Stimulated activated naive B cell treated with anti-CD40 and anti-IgM and Interleukin-4, amounts not matched to agents 10 μg/mL and 1 μg/mL and 100 μg/mL, for 72 hours (primary cell): ENCODE results near the gene MYH6.

ENCODE experiments used
- ATAC-seq, 2 donors: fragments of 150-1000 bp; cut with Tn5 transposase; replicated peaks; 2 replicates each; pipeline ENCODE4 v1.10.0; 2021; ENCODE audit warnings: moderate library complexity in 1 of 2
- DNase-seq: peaks from one replicate; pipeline ENCODE4 v3.0.0; 2021
- H3K27ac Mint-ChIP-seq: one replicate; pipeline ENCODE4 v1.8.0; 2022; ENCODE audit warnings: mild to moderate bottlenecking, mixed read lengths
- H3K27me3 Mint-ChIP-seq, 2 donors: one replicate each; pipeline ENCODE4 v1.8.0; 2022; ENCODE audit warnings: mixed read lengths in 2 of 2
- H3K36me3 Mint-ChIP-seq, 2 donors: one replicate each; pipeline ENCODE4 v1.8.0; 2022; ENCODE audit warnings: mixed read lengths in 2 of 2, mild to moderate bottlenecking in 1 of 2
- H3K4me1 Mint-ChIP-seq, 2 donors: one replicate each; pipeline ENCODE4 v1.8.0; 2022; ENCODE audit warnings: mixed read lengths in 2 of 2, mild to moderate bottlenecking in 1 of 2
- H3K4me3 Mint-ChIP-seq, 2 donors: one replicate each; pipeline ENCODE4 v1.8.0; 2022; ENCODE audit warnings: mild to moderate bottlenecking in 2 of 2, mixed read lengths in 2 of 2, moderate library complexity in 1 of 2
- H3K9me3 Mint-ChIP-seq, 2 donors: one replicate each; pipeline ENCODE4 v1.8.0; 2022; ENCODE audit warnings: mixed read lengths in 2 of 2, mild to moderate bottlenecking in 1 of 2

MYH6 gene

GRCh38 chr14:23376482-23377197 is 31.4 kb downstream of the MYH6 start, which contains the start of gene CMTM5:
CMTM5 (plus strand) TSS chr14:23377046; CDS start chr14:23377252, 206 bp downstream.
- DNase-seq (no peak), ATAC-seq (no peak)
- Mint-ChIP-seq H3K27me3 (peaks cover 15 to 31% of the 10 kb centered on the region in 2 donors), H3K4me3 (no peak within 1 kb of the TSS), H3K4me1 (peaks cover 0 to 4% of the 10 kb centered on the region in 2 donors), H3K27ac (peak within 1 kb of the TSS; percentile 33), H3K36me3 (no peaks in the 10 kb centered on the region), H3K9me3 (no peaks in the 10 kb centered on the region)

GRCh38 chr14:23375527-23376251 is 32.4 kb downstream of the MYH6 start:
- peak overlapping the region; percentile 33 for H3K27ac Mint-ChIP-seq

GRCh38 chr14:23373041-23373440 is 35.0 kb downstream of the MYH6 start:
- peaks cover 16 to 29% of the 10 kb centered on the region in 2 donors for H3K27me3 Mint-ChIP-seq
- H3K36me3 Mint-ChIP-seq = no peaks in the 10 kb centered on the region
- DNase-seq (no peak), ATAC-seq (no peak)
- peaks cover 0 to 4% of the 10 kb centered on the region in 2 donors for H3K4me1 Mint-ChIP-seq
- H3K9me3 Mint-ChIP-seq = no peaks in the 10 kb centered on the region
- no peak overlapping the region for H3K27ac Mint-ChIP-seq
- no peak overlapping the region for H3K4me3 Mint-ChIP-seq

More at GRCh38 chr14:23375527-23376251, 32.4 kb downstream of the MYH6 start:
- H3K27me3 Mint-ChIP-seq = peaks cover 18 to 32% of the 10 kb centered on the region in 2 donors
- H3K36me3 Mint-ChIP-seq = no peaks in the 10 kb centered on the region
- DNase-seq = no peak
- H3K9me3 Mint-ChIP-seq = no peaks in the 10 kb centered on the region
- no peak for ATAC-seq
- no peak overlapping the region for H3K4me3 Mint-ChIP-seq
- H3K4me1 Mint-ChIP-seq = peaks cover 0 to 4% of the 10 kb centered on the region in 2 donors

- no peak for ATAC-seq
- peaks cover 0 to 4% of the 10 kb centered on the region in 2 donors for H3K4me1 Mint-ChIP-seq
- H3K27ac Mint-ChIP-seq = no peak within 1 kb of the TSS
- H3K4me3 Mint-ChIP-seq = no peak within 1 kb of the TSS
- no peaks in the 10 kb centered on the region for H3K9me3 Mint-ChIP-seq
- DNase-seq = no peak
- H3K27me3 Mint-ChIP-seq = peaks cover 19 to 32% of the 10 kb centered on the region in 2 donors
- H3K36me3 Mint-ChIP-seq = no peaks in the 10 kb centered on the region
Observed at GRCh38 chr14:23372509-23372908, 35.6 kb downstream of the MYH6 start, which contains the start of gene IL25. IL25 (plus strand) TSS chr14:23372809.

GRCh38 chr14:23371865-23372264 is 36.2 kb downstream of the MYH6 start:
- Mint-ChIP-seq H3K4me1 (peaks cover 0 to 2% of the 10 kb centered on the region in 2 donors), H3K9me3 (no peaks in the 10 kb centered on the region), H3K27ac (no peak overlapping the region), H3K4me3 (no peak overlapping the region), H3K36me3 (no peaks in the 10 kb centered on the region), H3K27me3 (peaks cover 21 to 34% of the 10 kb centered on the region in 2 donors)
- no peak for DNase-seq
- no peak for ATAC-seq

GRCh38 chr14:23370221-23370620 is 37.9 kb downstream of the MYH6 start:
- no peaks in the 10 kb centered on the region for H3K36me3 Mint-ChIP-seq
- H3K27me3 Mint-ChIP-seq = peaks cover 27 to 41% of the 10 kb centered on the region in 2 donors
- peaks cover 0 to 3% of the 10 kb centered on the region in 2 donors for H3K4me1 Mint-ChIP-seq

GRCh38 chr14:23366426-23366921 is 41.6 kb downstream of the MYH6 start:
- DNase-seq (no peak), ATAC-seq (no peak)
- Mint-ChIP-seq H3K27me3 (peaks cover 36 to 70% of the 10 kb centered on the region in 2 donors), H3K36me3 (no peaks in the 10 kb centered on the region), H3K4me1 (peaks cover 0 to 1% of the 10 kb centered on the region in 2 donors), H3K27ac (no peak overlapping the region), H3K4me3 (no peak overlapping the region), H3K9me3 (no peaks in the 10 kb centered on the region)

More at GRCh38 chr14:23370221-23370620, 37.9 kb downstream of the MYH6 start:
- Mint-ChIP-seq H3K9me3 (no peaks in the 10 kb centered on the region), H3K27ac (no peak overlapping the region), H3K4me3 (no peak overlapping the region)
- no peak for ATAC-seq
- DNase-seq = no peak

GRCh38 chr14:23365732-23366425 is 42.2 kb downstream of the MYH6 start:
- H3K4me1 Mint-ChIP-seq = peaks cover 0 to 1% of the 10 kb centered on the region in 2 donors
- H3K27me3 Mint-ChIP-seq = peaks cover 33 to 64% of the 10 kb centered on the region in 2 donors
- H3K36me3 Mint-ChIP-seq = no peaks in the 10 kb centered on the region
- ATAC-seq = no peak
- no peak for DNase-seq
- no peaks in the 10 kb centered on the region for H3K9me3 Mint-ChIP-seq
- H3K4me3 Mint-ChIP-seq = no peak overlapping the region
- no peak overlapping the region for H3K27ac Mint-ChIP-seq

- Mint-ChIP-seq H3K27ac (no peak within 1 kb of the TSS), H3K27me3 (peaks cover 35 to 62% of the 10 kb centered on the region in 2 donors), H3K4me3 (no peak within 1 kb of the TSS), H3K4me1 (peaks cover 0 to 1% of the 10 kb centered on the region in 2 donors), H3K9me3 (no peaks in the 10 kb centered on the region), H3K36me3 (no peaks in the 10 kb centered on the region)
- DNase-seq (no peak), ATAC-seq (no peak)
Observed at GRCh38 chr14:23365036-23365731, 42.9 kb downstream of the MYH6 start, which contains the start of gene EFS. EFS (minus strand) TSS chr14:23365172; CDS start chr14:23365025, 147 bp downstream.

- no peak overlapping the region for H3K27ac Mint-ChIP-seq
- no peaks in the 10 kb centered on the region for H3K9me3 Mint-ChIP-seq
- H3K4me1 Mint-ChIP-seq = peaks cover 0 to 1% of the 10 kb centered on the region in 2 donors
- H3K27me3 Mint-ChIP-seq = peaks cover 42 to 69% of the 10 kb centered on the region in 2 donors
- DNase-seq = no peak
- ATAC-seq = no peak
- no peak overlapping the region for H3K4me3 Mint-ChIP-seq
- no peaks in the 10 kb centered on the region for H3K36me3 Mint-ChIP-seq
Observed at GRCh38 chr14:23364164-23365035, 43.7 kb downstream of the MYH6 start.

GRCh38 chr14:23362200-23362599 is 45.9 kb downstream of the MYH6 start:
- Mint-ChIP-seq H3K9me3 (no peaks in the 10 kb centered on the region), H3K4me1 (peaks cover 0 to 1% of the 10 kb centered on the region in 2 donors), H3K4me3 (no peak overlapping the region), H3K36me3 (no peaks in the 10 kb centered on the region), H3K27me3 (peaks cover 37 to 50% of the 10 kb centered on the region in 2 donors), H3K27ac (no peak overlapping the region)
- no peak for DNase-seq
- no peak for ATAC-seq

- H3K27me3 Mint-ChIP-seq = peaks cover 32 to 45% of the 10 kb centered on the region in 2 donors
- H3K9me3 Mint-ChIP-seq = no peaks in the 10 kb centered on the region
- H3K4me3 Mint-ChIP-seq = no peak overlapping the region
- no peak overlapping the region for H3K27ac Mint-ChIP-seq
- ATAC-seq (no peak), DNase-seq (no peak)
- H3K4me1 Mint-ChIP-seq = peaks cover 0 to 1% of the 10 kb centered on the region in 2 donors
- no peaks in the 10 kb centered on the region for H3K36me3 Mint-ChIP-seq
Observed at GRCh38 chr14:23361763-23362162, 46.3 kb downstream of the MYH6 start.

GRCh38 chr14:23361320-23361719 is 46.8 kb downstream of the MYH6 start:
- Mint-ChIP-seq H3K27me3 (peaks cover 29 to 44% of the 10 kb centered on the region in 2 donors), H3K36me3 (no peaks in the 10 kb centered on the region), H3K4me1 (no peaks in the 10 kb centered on the region), H3K27ac (no peak overlapping the region), H3K4me3 (no peak overlapping the region), H3K9me3 (no peaks in the 10 kb centered on the region)
- DNase-seq = no peak
- ATAC-seq = no peak
